ENCODE measurements around the gene WDHD1. TPM values are rescaled to one million over a fixed set of nuclear protein-coding genes. Genes with fewer than 3 reads are reported as not detected.
"Not testable (repeated sequence)": the region's sequence is repeated elsewhere in the genome, so short reads cannot be mapped to it uniquely, and the experiment has no call there.

Gene WDHD1
- total RNA-seq, 2 donors from 2014 or later, result 3.0 to 5.1 TPM

GRCh38 chr14:55028476-55028875, 1.6 kb upstream of the WDHD1 start:
- intact Hi-C loops (cut with DNase I), result no loop called here
- Histone ChIP-seq H3K27ac (no peak overlapping the region), H3K27me3 (replicated peaks; ENCODE audit: insufficient read depth) (no peaks in the 10 kb centered on the region), H3K36me3 (no peaks in the 10 kb centered on the region), H3K9me3 (no peaks in the 10 kb centered on the region), H3K4me3 (no peak overlapping the region), H3K4me1 (replicated peaks) (no peaks in the 10 kb centered on the region)
- no peak for TF ChIP-seq POLR2A (IDR thresholded peaks at IDR 0.05)
- TF ChIP-seq CTCF (IDR thresholded peaks at IDR 0.05), result no peak
- TF ChIP-seq POLR2AphosphoS5 (IDR thresholded peaks at IDR 0.05), result no peak
- DNase-seq (ENCODE audit: low spot score), result no peak
- 63% methylated on average over 4 of the region's 4 CpGs for WGBS

- intact Hi-C loops (cut with DNase I), result no loop called here
- DNase-seq (ENCODE audit: low spot score), result no peak
- 3% methylated on average over 8 of the region's 8 CpGs for WGBS
- Histone ChIP-seq H3K36me3 (no peaks in the 10 kb centered on the region), H3K4me1 (replicated peaks) (no peaks in the 10 kb centered on the region), H3K27ac (no peak overlapping the region), H3K4me3 (peak overlapping the region; percentile 58 to 74), H3K9me3 (no peaks in the 10 kb centered on the region), H3K27me3 (replicated peaks; ENCODE audit: insufficient read depth) (no peaks in the 10 kb centered on the region)
- TF ChIP-seq POLR2A (IDR thresholded peaks at IDR 0.05) (no peak), POLR2AphosphoS5 (IDR thresholded peaks at IDR 0.05) (no peak), CTCF (IDR thresholded peaks at IDR 0.05) (no peak)
Observed at GRCh38 chr14:55028066-55028465, 1.2 kb upstream of the WDHD1 start.

- H3K36me3 ChIP-seq, result no peaks in the 10 kb centered on the region
- H3K4me1 ChIP-seq (replicated peaks), result no peaks in the 10 kb centered on the region
- intact Hi-C loops (cut with DNase I), result loop anchor here (2.0 kb wide), 1 partner anchor 24 kb away; the partner anchor contains the start of gene MAPK1IP1L
- H3K9me3 ChIP-seq, result no peaks in the 10 kb centered on the region
- WGBS, result 1% methylated on average over 9 of the region's 9 CpGs
- H3K27me3 ChIP-seq (replicated peaks; ENCODE audit: insufficient read depth), result no peaks in the 10 kb centered on the region
- H3K27ac ChIP-seq, result peak overlapping the region; percentile 70 to 75
- no peak for TF ChIP-seq CTCF (IDR thresholded peaks at IDR 0.05)
- no peak for TF ChIP-seq POLR2AphosphoS5 (IDR thresholded peaks at IDR 0.05)
- TF ChIP-seq POLR2A (IDR thresholded peaks at IDR 0.05), result no peak
- peak overlapping the region; percentile 58 to 74 for H3K4me3 ChIP-seq
- no peak for DNase-seq (ENCODE audit: low spot score)
Observed at GRCh38 chr14:55026441-55026792, 482 bp downstream of the WDHD1 start.

- no peak for DNase-seq (ENCODE audit: low spot score)
- H3K27ac ChIP-seq, result no peak overlapping the region
- H3K4me3 ChIP-seq, result peak overlapping the region in 1 of 2 donors; percentile 74
- intact Hi-C loops (cut with DNase I), result loop anchor here (2.0 kb wide), 1 partner anchor 25 kb away; the partner anchor contains the start of gene MAPK1IP1L
- TF ChIP-seq CTCF (IDR thresholded peaks at IDR 0.05) (no peak), POLR2AphosphoS5 (IDR thresholded peaks at IDR 0.05) (no peak), POLR2A (IDR thresholded peaks at IDR 0.05) (no peak)
- H3K36me3 ChIP-seq, result no peaks in the 10 kb centered on the region
- 20% methylated on average over 7 of the region's 7 CpGs for WGBS
- no peaks in the 10 kb centered on the region for H3K27me3 ChIP-seq (replicated peaks; ENCODE audit: insufficient read depth)
- H3K9me3 ChIP-seq, result no peaks in the 10 kb centered on the region
- H3K4me1 ChIP-seq (replicated peaks), result no peaks in the 10 kb centered on the region
Observed at GRCh38 chr14:55025948-55026347, 951 bp downstream of the WDHD1 start.

GRCh38 chr14:55024365-55024764, 2.5 kb downstream of the WDHD1 start:
- H3K9me3 ChIP-seq; H3K4me1 ChIP-seq (replicated peaks); H3K4me3 ChIP-seq; intact Hi-C loops (cut with DNase I); H3K27ac ChIP-seq; DNase-seq (ENCODE audit: low spot score); H3K27me3 ChIP-seq (replicated peaks; ENCODE audit: insufficient read depth); H3K36me3 ChIP-seq: not testable (repeated sequence)
- WGBS, result 48% methylated on average over 4 of the region's 5 CpGs
